ENCODE results near the gene WDR37. TPM values are rescaled to one million over a fixed set of nuclear protein-coding genes. Genes with fewer than 3 reads are reported as not detected.
"Not testable (repeated sequence)": the region's sequence is repeated elsewhere in the genome, so short reads cannot be mapped to it uniquely, and the experiment has no call there.

Gene WDR37
- total RNA-seq, 4 donors from 2014 or later, result 9.4 to 18.9 (median 11.9) TPM

- H3K4me3 ChIP-seq (ENCODE audit: low read depth, poor library complexity, severe bottlenecking), result no peak overlapping the region
- WGBS, 2 donors, result 61 to 62% methylated on average over 6 of the region's 6 CpGs
- TF ChIP-seq CTCF (IDR thresholded peaks at IDR 0.05), result no peak
- TF ChIP-seq POLR2A (IDR thresholded peaks at IDR 0.05), result no peak
- no peak for DNase-seq (ENCODE audit: low spot score in 2 of 2)
- intact Hi-C loops (cut with DNase I; ENCODE audit: low total_unique reads), result no loop called here
Observed at GRCh38 chr10:1035201-1035600, 21.0 kb upstream of the WDR37 start.

- intact Hi-C loops (cut with DNase I; ENCODE audit: low total_unique reads), result no loop called here
- no peak for TF ChIP-seq CTCF (IDR thresholded peaks at IDR 0.05)
- TF ChIP-seq POLR2A (IDR thresholded peaks at IDR 0.05), result no peak
- WGBS, 2 donors, result 65 to 72% methylated on average over 14 of the region's 14 CpGs
- no peak overlapping the region for H3K4me3 ChIP-seq (ENCODE audit: low read depth, poor library complexity, severe bottlenecking)
- DNase-seq (ENCODE audit: low spot score in 2 of 2), result no peak
Observed at GRCh38 chr10:1036341-1036791, 19.8 kb upstream of the WDR37 start.

GRCh38 chr10:1037098-1037497 lies 19.1 kb upstream of the WDR37 start:
- WGBS, 2 donors, result 86 to 88% methylated on average over 11 of the region's 11 CpGs
- intact Hi-C loops (cut with DNase I; ENCODE audit: low total_unique reads), result no loop called here
- no peak overlapping the region for H3K4me3 ChIP-seq (ENCODE audit: low read depth, poor library complexity, severe bottlenecking)
- no peak for DNase-seq (ENCODE audit: low spot score in 2 of 2)
- TF ChIP-seq POLR2A (IDR thresholded peaks at IDR 0.05) (no peak), CTCF (IDR thresholded peaks at IDR 0.05) (no peak)

- WGBS, 2 donors, result 86 to 94% methylated on average over 7 to 12 of the region's 20 CpGs
- intact Hi-C loops (cut with DNase I; ENCODE audit: low total_unique reads); H3K4me3 ChIP-seq (ENCODE audit: low read depth, poor library complexity, severe bottlenecking); DNase-seq (ENCODE audit: low spot score in 2 of 2): not testable (repeated sequence)
Observed at GRCh38 chr10:1038769-1039168, 17.4 kb upstream of the WDR37 start.

GRCh38 chr10:1040133-1040532 lies 16.1 kb upstream of the WDR37 start:
- intact Hi-C loops (cut with DNase I; ENCODE audit: low total_unique reads), result no loop called here
- WGBS, 2 donors, result 78 to 81% methylated on average over 3 of the region's 3 CpGs
- no peak for DNase-seq (ENCODE audit: low spot score in 2 of 2)
- TF ChIP-seq CTCF (IDR thresholded peaks at IDR 0.05), result no peak
- TF ChIP-seq POLR2A (IDR thresholded peaks at IDR 0.05), result no peak
- no peak overlapping the region for H3K4me3 ChIP-seq (ENCODE audit: low read depth, poor library complexity, severe bottlenecking)

- no peak for TF ChIP-seq CTCF (IDR thresholded peaks at IDR 0.05)
- no peak overlapping the region for H3K4me3 ChIP-seq (ENCODE audit: low read depth, poor library complexity, severe bottlenecking)
- intact Hi-C loops (cut with DNase I; ENCODE audit: low total_unique reads), result no loop called here
- WGBS, 2 donors, result 95 to 96% methylated on average over 9 of the region's 9 CpGs
- DNase-seq (ENCODE audit: low spot score in 2 of 2), result no peak
Observed at GRCh38 chr10:1041514-1041913, 14.7 kb upstream of the WDR37 start.

All from lower leg skin (tissue), 4 donors.